Measurements from ENCODE around the gene NPAS3. TPM values are rescaled to one million over a fixed set of nuclear protein-coding genes. Genes with fewer than 3 reads are reported as not detected.

NPAS3 gene
- total RNA-seq, 1 experiment from 2014 or later = 0.90 TPM

- DNase-seq (ENCODE audit: low read depth, low spot score) = no peak
- in situ Hi-C loops (cut with HindIII; ENCODE audit: low pct_unique_long_range_greater_than_20kb, low sequenced_read_pairs) = no loop called here
Observed at GRCh38 chr14:33680873-33681272, 742.2 kb downstream of the NPAS3 start.

- in situ Hi-C loops (cut with HindIII; ENCODE audit: low pct_unique_long_range_greater_than_20kb, low sequenced_read_pairs) = no loop called here
Observed at GRCh38 chr14:33682760-33683159, 744.1 kb downstream of the NPAS3 start.

DNA sequence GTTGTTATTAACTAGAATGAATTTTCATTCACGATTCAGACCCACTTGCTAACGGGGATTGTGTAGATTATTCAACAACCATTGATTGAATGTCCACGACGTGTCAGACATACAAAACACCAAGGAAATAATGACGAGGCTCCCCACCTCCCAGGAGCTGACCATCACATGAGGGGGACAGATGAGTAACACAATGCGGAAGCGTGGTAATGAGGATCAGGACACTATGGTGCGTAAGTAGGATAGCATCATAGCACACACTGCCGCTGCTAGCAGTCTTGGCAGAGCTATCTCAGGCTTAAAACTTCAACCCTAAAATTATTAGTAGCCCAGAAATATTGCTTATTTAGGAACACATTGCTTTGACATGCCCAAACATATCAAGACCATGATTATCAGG lies 746.3 kb downstream of the NPAS3 start:
- DNase-seq (ENCODE audit: low read depth, low spot score) = no peak
- in situ Hi-C loops (cut with HindIII; ENCODE audit: low pct_unique_long_range_greater_than_20kb, low sequenced_read_pairs) = no loop called here

More at GRCh38 chr14:33682760-33683159, 744.1 kb downstream of the NPAS3 start:
- DNase-seq (ENCODE audit: low read depth, low spot score) = no peak

GRCh38 chr14:33685698-33686097 lies 747.0 kb downstream of the NPAS3 start:
- in situ Hi-C loops (cut with HindIII; ENCODE audit: low pct_unique_long_range_greater_than_20kb, low sequenced_read_pairs) = no loop called here
- no peak for DNase-seq (ENCODE audit: low read depth, low spot score)

- in situ Hi-C loops (cut with HindIII; ENCODE audit: low pct_unique_long_range_greater_than_20kb, low sequenced_read_pairs) = no loop called here
- DNase-seq (ENCODE audit: low read depth, low spot score) = no peak
Observed at GRCh38 chr14:33686218-33686617, 747.5 kb downstream of the NPAS3 start.

DNA sequence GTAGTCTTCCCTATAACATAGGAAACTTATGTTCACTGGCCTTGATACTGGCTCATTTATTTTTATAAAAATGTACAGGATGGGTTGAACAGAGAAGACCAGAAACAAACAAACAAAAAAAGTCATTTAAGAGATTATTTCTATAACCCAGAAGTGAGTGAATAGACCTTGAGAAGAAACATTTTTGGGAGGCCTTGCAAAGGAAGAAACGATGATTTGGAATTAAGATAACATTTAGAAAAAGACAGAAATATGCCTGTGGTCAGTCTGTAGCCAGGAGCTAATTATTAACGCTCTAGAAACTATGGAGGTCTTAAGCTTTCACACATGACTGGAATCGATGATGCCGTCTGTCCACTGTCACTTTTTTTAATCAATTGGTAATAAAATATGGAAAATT lies 748.2 kb downstream of the NPAS3 start:
- no peak for DNase-seq (ENCODE audit: low read depth, low spot score)
- in situ Hi-C loops (cut with HindIII; ENCODE audit: low pct_unique_long_range_greater_than_20kb, low sequenced_read_pairs) = no loop called here

DNA sequence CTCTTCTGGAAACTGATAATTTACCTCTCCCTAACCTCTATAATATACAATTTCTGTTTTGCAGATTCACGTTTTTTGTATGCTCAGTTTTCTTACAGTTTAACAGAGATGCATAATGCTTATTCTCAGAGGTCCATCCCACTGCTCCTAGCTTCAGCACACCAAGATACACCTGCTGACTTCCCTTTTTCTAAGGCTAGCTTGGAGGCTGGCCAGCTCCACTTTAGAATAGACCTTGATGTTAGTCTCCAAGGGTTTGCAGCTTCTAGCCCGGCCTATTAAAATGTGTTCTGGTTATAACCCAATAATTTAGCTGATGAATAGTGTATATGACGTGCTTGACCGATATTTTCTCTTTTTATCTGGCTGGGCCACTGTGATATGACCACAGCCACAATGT lies 751.0 kb downstream of the NPAS3 start:
- in situ Hi-C loops (cut with HindIII; ENCODE audit: low pct_unique_long_range_greater_than_20kb, low sequenced_read_pairs) = no loop called here
- no peak for DNase-seq (ENCODE audit: low read depth, low spot score)

DNA sequence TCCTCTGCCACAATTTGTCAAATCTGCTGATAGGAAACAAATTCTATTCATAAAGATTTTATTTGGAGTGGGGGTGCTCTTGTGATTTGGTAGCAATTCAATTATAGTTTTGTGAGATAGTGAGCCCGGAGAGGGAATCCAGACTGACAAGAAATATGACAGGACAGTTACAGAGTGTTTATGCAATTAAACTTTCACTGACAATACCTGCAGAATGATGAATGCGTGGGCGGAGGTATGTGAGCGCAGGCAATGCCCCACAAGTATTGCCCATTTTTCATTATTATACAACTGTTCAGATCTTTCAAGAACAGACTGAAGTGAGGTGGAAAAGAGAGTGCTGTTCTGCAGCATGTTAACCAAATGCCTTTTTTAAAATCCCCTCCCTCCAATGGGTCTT lies 753.2 kb downstream of the NPAS3 start:
- in situ Hi-C loops (cut with HindIII; ENCODE audit: low pct_unique_long_range_greater_than_20kb, low sequenced_read_pairs) = no loop called here
- DNase-seq (ENCODE audit: low read depth, low spot score) = no peak

DNA sequence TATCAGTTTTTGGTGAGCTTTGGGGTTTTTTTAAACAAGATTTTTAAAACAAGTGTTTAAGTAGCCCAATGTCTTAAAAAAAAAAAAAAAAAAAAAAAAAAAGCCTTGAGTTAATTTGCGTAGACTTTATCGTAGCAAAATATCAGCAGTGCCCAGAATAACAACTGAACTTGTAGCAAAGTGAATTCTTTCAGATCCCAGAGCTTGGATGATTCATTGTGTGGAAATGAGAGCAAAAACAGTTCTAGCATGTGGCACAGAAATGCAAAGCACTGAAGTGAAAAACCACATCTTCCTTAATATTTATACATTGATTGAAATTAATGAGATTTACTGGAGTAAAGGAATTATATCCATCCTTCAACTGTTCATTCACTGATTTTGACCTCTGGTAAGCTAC lies 754.1 kb downstream of the NPAS3 start:
- in situ Hi-C loops (cut with HindIII; ENCODE audit: low pct_unique_long_range_greater_than_20kb, low sequenced_read_pairs) = no loop called here
- no peak for DNase-seq (ENCODE audit: low read depth, low spot score)

DNA sequence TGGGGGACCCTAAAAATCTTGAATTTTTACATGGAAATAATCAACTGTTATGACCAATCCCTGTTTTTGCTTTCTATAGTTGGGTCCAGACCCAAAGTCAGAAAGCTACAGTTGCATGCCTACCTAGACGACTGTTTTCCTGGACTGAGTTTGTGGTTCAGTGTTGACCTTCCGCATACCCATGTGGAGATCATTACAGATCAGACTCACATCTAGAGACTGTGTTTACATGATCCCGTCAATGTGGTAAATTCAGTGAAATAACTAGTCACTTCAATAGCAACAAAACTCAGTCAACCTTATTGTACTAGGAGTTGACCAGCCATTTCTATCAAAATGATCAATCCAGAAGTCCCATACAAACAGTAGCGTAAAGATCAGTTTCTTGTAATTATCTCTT lies 754.6 kb downstream of the NPAS3 start:
- in situ Hi-C loops (cut with HindIII; ENCODE audit: low pct_unique_long_range_greater_than_20kb, low sequenced_read_pairs) = no loop called here
- no peak for DNase-seq (ENCODE audit: low read depth, low spot score)

- DNase-seq (ENCODE audit: low read depth, low spot score) = no peak
Observed at GRCh38 chr14:33696165-33696564, 757.5 kb downstream of the NPAS3 start.

DNA sequence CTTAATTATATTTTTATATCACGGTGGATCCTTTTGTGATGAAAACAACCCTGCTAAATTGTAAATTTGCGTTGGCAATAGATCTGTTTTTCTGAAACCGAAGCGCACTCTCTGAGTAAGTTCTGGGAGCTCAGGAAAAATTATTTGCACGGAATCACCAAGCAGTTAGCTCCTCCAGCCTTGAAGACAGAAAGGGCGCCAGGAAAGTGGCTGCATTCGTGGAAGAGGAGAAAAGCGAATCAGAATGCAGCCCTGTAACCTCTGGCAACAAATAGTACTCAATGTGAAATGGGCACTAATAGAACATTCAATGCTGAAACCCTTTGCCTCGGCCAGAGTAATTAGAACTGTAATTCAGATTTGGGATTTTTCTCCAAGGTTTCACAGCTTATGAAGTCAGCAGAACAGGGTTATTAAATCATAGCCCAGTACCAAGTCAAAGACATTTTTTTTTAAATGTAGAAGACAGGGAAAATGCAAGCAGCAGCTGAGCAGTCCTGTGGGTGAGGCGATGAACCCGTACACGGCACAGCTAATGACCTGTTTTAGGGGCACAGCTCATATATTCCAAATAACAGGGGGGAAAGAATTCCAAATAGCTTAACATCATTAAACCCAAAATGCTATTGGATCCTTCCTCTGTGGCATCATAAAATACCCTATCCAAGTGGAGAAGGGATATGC lies 760.8 kb downstream of the NPAS3 start:
- DNase-seq (ENCODE audit: low read depth, low spot score) = no peak
- in situ Hi-C loops (cut with HindIII; ENCODE audit: low pct_unique_long_range_greater_than_20kb, low sequenced_read_pairs) = no loop called here

More at GRCh38 chr14:33696165-33696564, 757.5 kb downstream of the NPAS3 start:
- in situ Hi-C loops (cut with HindIII; ENCODE audit: low pct_unique_long_range_greater_than_20kb, low sequenced_read_pairs) = no loop called here

- no peak for DNase-seq (ENCODE audit: low read depth, low spot score)
- in situ Hi-C loops (cut with HindIII; ENCODE audit: low pct_unique_long_range_greater_than_20kb, low sequenced_read_pairs) = no loop called here
Observed at GRCh38 chr14:33700052-33700451, 761.4 kb downstream of the NPAS3 start.

- no peak for DNase-seq (ENCODE audit: low read depth, low spot score)
- in situ Hi-C loops (cut with HindIII; ENCODE audit: low pct_unique_long_range_greater_than_20kb, low sequenced_read_pairs) = no loop called here
Observed at GRCh38 chr14:33702293-33702692, 763.6 kb downstream of the NPAS3 start.

DNA sequence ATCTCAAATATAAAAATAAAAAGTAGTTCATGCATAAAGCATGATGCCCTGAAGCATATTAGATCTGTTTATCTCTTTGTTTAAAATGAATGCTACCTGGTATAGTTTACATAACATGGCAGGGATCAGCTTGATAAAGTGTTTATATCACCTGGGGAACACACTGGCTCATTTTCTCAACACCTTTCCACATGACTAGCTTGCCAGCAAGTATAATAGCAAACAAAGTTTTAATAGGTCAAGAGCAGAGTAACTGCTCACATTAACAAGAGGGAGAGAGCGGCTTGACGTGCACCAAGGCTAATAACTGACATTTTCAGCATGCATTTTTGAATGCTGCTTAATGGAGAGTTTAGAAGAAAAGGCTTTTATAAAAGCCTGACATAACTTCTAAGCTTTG lies 765.8 kb downstream of the NPAS3 start:
- in situ Hi-C loops (cut with HindIII; ENCODE audit: low pct_unique_long_range_greater_than_20kb, low sequenced_read_pairs) = no loop called here
- DNase-seq (ENCODE audit: low read depth, low spot score) = no peak

- in situ Hi-C loops (cut with HindIII; ENCODE audit: low pct_unique_long_range_greater_than_20kb, low sequenced_read_pairs) = no loop called here
- DNase-seq (ENCODE audit: low read depth, low spot score) = no peak
Observed at GRCh38 chr14:33705490-33705889, 766.8 kb downstream of the NPAS3 start.

GRCh38 chr14:33707716-33708115 lies 769.0 kb downstream of the NPAS3 start:
- in situ Hi-C loops (cut with HindIII; ENCODE audit: low pct_unique_long_range_greater_than_20kb, low sequenced_read_pairs) = no loop called here
- DNase-seq (ENCODE audit: low read depth, low spot score) = no peak

DNA sequence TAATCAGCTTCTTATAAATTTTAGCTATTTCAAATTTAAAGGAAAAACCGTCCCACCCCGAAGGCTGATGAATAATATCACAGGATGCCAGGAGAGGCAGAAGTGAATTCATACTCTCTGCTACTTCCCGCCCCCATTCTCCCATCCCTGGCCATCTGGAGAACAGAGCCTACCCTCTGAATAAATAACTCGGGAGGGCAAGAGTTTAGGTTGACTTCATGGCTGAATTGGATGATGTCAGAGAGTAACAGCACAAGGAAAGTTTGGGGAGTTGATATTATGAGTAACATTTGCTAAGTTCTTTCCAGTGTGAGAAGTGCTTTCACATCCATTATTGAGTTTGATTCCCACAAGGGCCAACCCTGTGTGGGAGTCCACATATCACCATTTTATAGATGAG lies 770.6 kb downstream of the NPAS3 start:
- DNase-seq (ENCODE audit: low read depth, low spot score) = no peak
- in situ Hi-C loops (cut with HindIII; ENCODE audit: low pct_unique_long_range_greater_than_20kb, low sequenced_read_pairs) = no loop called here

DNA sequence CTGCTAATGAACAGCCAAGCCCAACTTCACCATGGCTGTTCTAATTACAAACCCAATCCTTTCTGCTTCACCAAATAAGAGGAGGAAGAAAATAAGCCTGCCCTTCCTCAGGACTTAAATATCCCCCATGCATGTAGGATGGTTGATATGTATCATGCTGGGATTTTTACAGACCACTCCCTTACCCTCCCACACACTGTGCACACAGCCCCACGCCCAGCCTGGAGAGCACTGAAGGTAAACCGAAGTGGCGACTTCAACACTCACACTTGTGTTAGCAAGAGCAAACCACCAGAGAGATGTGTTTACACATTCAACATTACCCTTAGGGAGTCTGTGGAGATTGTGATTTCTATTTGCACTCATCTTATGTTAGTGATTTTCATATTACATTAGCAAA lies 771.0 kb downstream of the NPAS3 start:
- in situ Hi-C loops (cut with HindIII; ENCODE audit: low pct_unique_long_range_greater_than_20kb, low sequenced_read_pairs) = no loop called here
- DNase-seq (ENCODE audit: low read depth, low spot score) = no peak

GRCh38 chr14:33710273-33710672 lies 771.6 kb downstream of the NPAS3 start:
- in situ Hi-C loops (cut with HindIII; ENCODE audit: low pct_unique_long_range_greater_than_20kb, low sequenced_read_pairs) = no loop called here
- DNase-seq (ENCODE audit: low read depth, low spot score) = no peak
